Lung microvascular endothelial cell (primary cell): Measurements from ENCODE around the gene CNTNAP2. TPM values are rescaled to one million over a fixed set of nuclear protein-coding genes. Genes with fewer than 3 reads are reported as not detected.
A peak's percentile ranks its signal among the peaks of the same experiment; 100 is the strongest.

Experiments
- DNase-seq, 2 donors: peaks; one replicate each; pipeline versions ENCODE4 v3.0.0 to v3.0.0-alpha.2; 2010; ENCODE audit warnings: low read depth in 2 of 2
- total RNA-seq: library from RNA; depleted of rRNA; stranded (reverse); fragments of >200 nt; gene quantifications from 2 replicates; pipeline ENCODE4 v1.2.1, GENCODE V29; 2014

CNTNAP2 gene
- total RNA-seq, 1 donor from 2014 or later: under 0.01 TPM

GRCh38 chr7:146414373-146414772, 297.8 kb downstream of the CNTNAP2 start:
- no peak for DNase-seq

GRCh38 chr7:146414937-146415336, 298.3 kb downstream of the CNTNAP2 start:
- no peak for DNase-seq

- DNase-seq: no peak
These were observed 300.6 kb downstream of the CNTNAP2 start for GRCh38 chr7:146417176-146417575.

- DNase-seq: no peak
These were observed 306.8 kb downstream of the CNTNAP2 start for GRCh38 chr7:146423446-146423845.

- DNase-seq: no peak
These were observed 307.5 kb downstream of the CNTNAP2 start for GRCh38 chr7:146424084-146424483.

- no peak for DNase-seq
These were observed 316.9 kb downstream of the CNTNAP2 start for GRCh38 chr7:146433501-146433900.

GRCh38 chr7:146443102-146443501, 326.5 kb downstream of the CNTNAP2 start:
- DNase-seq: no peak

- DNase-seq: no peak
These were observed 333.0 kb downstream of the CNTNAP2 start for GRCh38 chr7:146449625-146450024.

GRCh38 chr7:146455091-146455655, 338.6 kb downstream of the CNTNAP2 start:
- no peak for DNase-seq

- peak in 1 of 2 donors; percentile 26 for DNase-seq
These were observed 362.4 kb downstream of the CNTNAP2 start for GRCh38 chr7:146479040-146479439.

GRCh38 chr7:146486519-146486918, 369.9 kb downstream of the CNTNAP2 start:
- DNase-seq: no peak

- no peak for DNase-seq
These were observed 375.4 kb downstream of the CNTNAP2 start for GRCh38 chr7:146492017-146492416.

- DNase-seq: no peak
These were observed 378.5 kb downstream of the CNTNAP2 start for GRCh38 chr7:146494952-146495596.

- no peak for DNase-seq
These were observed 380.1 kb downstream of the CNTNAP2 start for GRCh38 chr7:146496657-146497056.

GRCh38 chr7:146499970-146500369, 383.4 kb downstream of the CNTNAP2 start:
- no peak for DNase-seq

GRCh38 chr7:146503844-146504243, 387.2 kb downstream of the CNTNAP2 start:
- DNase-seq: no peak

GRCh38 chr7:146510088-146510680, 393.6 kb downstream of the CNTNAP2 start:
- DNase-seq: no peak

- DNase-seq: no peak
These were observed 397.7 kb downstream of the CNTNAP2 start for GRCh38 chr7:146514304-146514703.

GRCh38 chr7:146528581-146528980, 412.0 kb downstream of the CNTNAP2 start:
- no peak for DNase-seq

GRCh38 chr7:146539836-146540235, 423.2 kb downstream of the CNTNAP2 start:
- DNase-seq: no peak

GRCh38 chr7:146542101-146542500, 425.5 kb downstream of the CNTNAP2 start:
- DNase-seq: no peak

- DNase-seq: no peak
These were observed 428.1 kb downstream of the CNTNAP2 start for GRCh38 chr7:146544748-146545147.

- no peak for DNase-seq
These were observed 432.2 kb downstream of the CNTNAP2 start for GRCh38 chr7:146548816-146549215.
